HTERT RPE-1 (cell line): Measurements from ENCODE around the gene TADA1.
"Not testable (repeated sequence)": the region's sequence is repeated elsewhere in the genome, so short reads cannot be mapped to it uniquely, and the experiment has no call there.

Experiments
- in situ Hi-C: fragments of 300-500 bp; cut with MboI; formaldehyde crosslinking; loops from 4 replicates; pipeline ENCODE4 v1.14.3; 2020; ENCODE audit warnings: low sequenced_read_pairs

Gene TADA1

GRCh38 chr1:166895766-166896165, 19.7 kb upstream of the TADA1 start:
- in situ Hi-C loops: no loop called here

- in situ Hi-C loops: no loop called here
These were observed 13.7 kb upstream of the TADA1 start for GRCh38 chr1:166889776-166890175.

GRCh38 chr1:166888373-166889111, 12.5 kb upstream of the TADA1 start:
- in situ Hi-C loops: no loop called here

- in situ Hi-C loops: no loop called here
These were observed 8.9 kb upstream of the TADA1 start for GRCh38 chr1:166884971-166885370.

- in situ Hi-C loops: no loop called here
These were observed 8.1 kb upstream of the TADA1 start for GRCh38 chr1:166884040-166884642.

- in situ Hi-C loops: no loop called here
These were observed 6.8 kb upstream of the TADA1 start for GRCh38 chr1:166882893-166883292.

- in situ Hi-C loops: not testable (repeated sequence)
These were observed 2.3 kb upstream of the TADA1 start for GRCh38 chr1:166878173-166878917.

- in situ Hi-C loops: no loop called here
These were observed 425 bp upstream of the TADA1 start for GRCh38 chr1:166876540-166876838.

GRCh38 chr1:166875302-166875733, 746 bp downstream of the TADA1 start:
- in situ Hi-C loops: no loop called here

GRCh38 chr1:166874464-166874863, 1.6 kb downstream of the TADA1 start:
- in situ Hi-C loops: no loop called here

GRCh38 chr1:166870584-166870983, 5.5 kb downstream of the TADA1 start:
- in situ Hi-C loops: no loop called here

- in situ Hi-C loops: no loop called here
These were observed 6.6 kb downstream of the TADA1 start for GRCh38 chr1:166869318-166870099.

- in situ Hi-C loops: no loop called here
These were observed 7.4 kb downstream of the TADA1 start for GRCh38 chr1:166868639-166869038.

- in situ Hi-C loops: no loop called here
These were observed 10.1 kb downstream of the TADA1 start for GRCh38 chr1:166865926-166866325.

GRCh38 chr1:166859597-166859996, 16.5 kb downstream of the TADA1 start:
- in situ Hi-C loops: no loop called here

GRCh38 chr1:166858726-166859419, 17.2 kb downstream of the TADA1 start:
- in situ Hi-C loops: no loop called here

GRCh38 chr1:166857995-166858394, 18.1 kb downstream of the TADA1 start:
- in situ Hi-C loops: no loop called here

- in situ Hi-C loops: no loop called here
These were observed 20.5 kb downstream of the TADA1 start for GRCh38 chr1:166855558-166855957.

GRCh38 chr1:166852918-166853317, 23.1 kb downstream of the TADA1 start:
- in situ Hi-C loops: no loop called here

GRCh38 chr1:166849135-166849534, 26.9 kb downstream of the TADA1 start:
- in situ Hi-C loops: no loop called here

- in situ Hi-C loops: no loop called here
These were observed 27.9 kb downstream of the TADA1 start for GRCh38 chr1:166848193-166848592.
